COLO668 (cell line): Measurements from ENCODE around the gene METTL9.
"Not testable (repeated sequence)": the region's sequence is repeated elsewhere in the genome, so short reads cannot be mapped to it uniquely, and the experiment has no call there.

Experiments used
- DNase-seq: peaks from one replicate; lab custom pipeline; 2025; ENCODE audit not compliant: unreplicated experiment; lab: John Stamatoyannopoulos, UW

Gene METTL9

DNA sequence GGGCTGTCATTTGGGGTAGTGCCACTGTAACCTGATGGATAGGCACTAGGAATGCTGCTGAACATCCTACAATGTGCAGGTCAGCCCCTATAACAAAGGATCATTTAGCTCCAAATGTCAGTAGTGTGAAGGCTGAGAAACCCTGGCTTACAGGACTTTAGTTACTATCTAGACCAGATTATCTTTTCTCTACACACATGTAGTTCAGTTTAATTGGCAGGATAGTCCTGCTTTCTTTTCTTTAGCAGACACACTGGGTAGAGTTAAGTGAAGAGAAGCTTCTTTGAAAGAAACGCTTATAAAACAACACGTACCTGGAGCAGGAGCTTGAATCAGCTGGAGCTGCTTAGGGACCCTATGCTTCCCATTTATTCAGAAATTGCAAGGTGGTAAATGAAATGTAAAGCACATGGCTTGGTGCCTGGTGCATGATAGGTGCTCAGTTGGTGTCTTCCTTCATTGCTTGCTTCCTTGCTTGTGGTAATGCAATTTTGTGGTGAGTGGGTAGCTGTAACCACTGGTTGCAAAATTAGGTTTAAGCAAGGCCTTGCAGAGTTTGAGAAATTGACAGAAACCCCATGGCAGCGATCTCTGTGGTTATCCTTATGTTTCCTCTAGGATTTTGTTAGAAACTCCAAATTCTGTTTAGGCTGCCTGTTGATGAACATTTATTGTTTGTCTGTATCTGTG is 9.4 kb downstream of the METTL9 start:
- no peak for DNase-seq

DNA sequence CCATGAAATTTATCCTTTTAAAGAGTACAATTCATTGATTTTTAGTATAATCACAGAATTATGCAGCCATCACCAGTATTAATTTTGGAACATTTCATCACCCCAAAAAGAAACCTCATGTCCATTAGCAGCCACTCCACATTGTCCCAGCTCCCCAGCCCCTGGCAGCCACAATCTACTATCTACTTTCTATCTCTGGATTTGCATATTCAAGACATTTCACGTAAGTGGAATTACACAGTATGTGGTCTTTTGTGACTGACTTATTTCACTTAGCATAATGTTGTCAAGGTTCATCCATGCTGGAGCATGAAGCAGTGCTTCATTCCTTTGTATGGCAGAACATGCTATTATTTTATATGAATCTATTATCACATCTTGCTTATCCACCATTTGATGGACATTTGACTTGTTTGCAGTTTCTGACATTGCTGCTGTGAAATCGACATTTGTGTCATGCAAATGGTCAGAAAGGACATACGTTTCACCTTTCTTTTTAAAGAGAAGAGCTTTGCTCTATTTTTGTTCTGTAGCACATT is 10.7 kb downstream of the METTL9 start:
- no peak for DNase-seq

DNA sequence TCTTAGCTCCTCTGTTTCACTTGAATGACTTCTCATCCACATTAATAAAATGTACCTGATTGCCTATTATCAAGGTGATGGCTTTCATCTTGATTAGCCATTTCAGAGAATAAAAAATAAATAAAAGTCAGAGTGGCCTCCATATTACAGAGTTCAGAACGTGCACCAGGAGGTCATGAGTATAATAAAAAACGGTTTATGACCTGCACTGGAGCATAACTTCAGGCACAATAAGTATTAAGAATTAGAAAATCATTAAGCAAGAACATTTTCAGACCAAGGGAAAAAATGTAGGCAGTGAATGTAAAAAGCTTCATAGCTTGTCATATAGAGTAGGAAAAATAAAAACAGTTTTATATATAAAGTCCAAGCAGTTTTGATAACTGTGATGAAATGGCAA is 11.4 kb downstream of the METTL9 start:
- no peak for DNase-seq

DNA sequence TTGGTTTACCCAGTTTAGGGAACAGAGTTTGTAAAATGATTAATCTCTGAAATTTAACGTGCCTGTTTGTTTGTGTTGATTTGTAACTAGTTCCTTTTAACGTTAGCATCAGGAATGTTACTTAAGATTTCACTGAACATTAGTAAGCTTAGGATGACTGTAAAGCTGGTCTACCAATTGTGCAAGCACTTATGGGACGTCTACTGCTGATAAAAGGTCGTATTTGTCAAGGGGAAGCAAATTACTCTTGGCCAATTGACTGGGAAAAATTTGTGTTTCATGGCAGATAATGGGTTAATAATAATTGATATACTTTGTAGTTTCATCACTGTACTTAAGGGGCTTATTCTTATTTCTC is 11.8 kb downstream of the METTL9 start:
- DNase-seq: no peak

DNA sequence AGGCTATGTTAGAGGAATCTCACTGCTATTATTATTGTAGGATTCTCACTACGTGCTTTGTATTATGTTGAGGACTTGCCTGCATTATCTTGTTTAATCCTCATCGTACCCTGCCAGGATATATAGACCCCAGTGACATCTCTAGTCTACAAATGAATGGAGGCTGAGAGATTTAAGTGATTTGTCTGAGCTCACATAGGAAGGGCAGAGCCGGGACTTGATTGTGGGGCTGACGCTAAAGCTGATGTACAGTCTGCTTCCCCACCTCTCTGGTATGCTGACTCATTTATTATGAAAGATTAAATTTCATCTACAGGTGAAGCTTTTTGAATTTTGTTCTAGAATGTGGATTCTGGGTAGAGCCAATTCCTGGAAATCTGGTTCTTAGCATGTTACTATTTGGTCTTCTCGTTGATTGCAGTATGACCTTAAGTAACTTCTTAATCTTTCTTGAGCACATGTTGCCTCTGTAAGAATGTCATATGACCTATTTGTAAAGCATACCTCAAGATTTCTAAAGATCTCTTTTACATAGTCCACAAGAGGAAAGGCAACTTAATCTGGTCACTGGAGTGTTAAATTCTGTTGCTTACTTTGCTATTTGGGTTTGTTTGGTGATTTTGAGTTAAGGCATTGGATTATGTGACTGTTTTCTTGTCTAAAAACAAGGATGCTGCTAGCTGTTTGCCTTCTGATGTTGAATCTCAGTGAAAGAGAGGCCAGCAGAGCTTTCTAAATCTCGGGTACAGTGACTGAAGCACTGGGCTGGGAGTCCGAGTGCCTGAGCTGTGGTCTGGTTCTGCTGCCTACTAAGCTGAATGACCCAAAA is 12.4 kb downstream of the METTL9 start:
- no peak for DNase-seq

DNA sequence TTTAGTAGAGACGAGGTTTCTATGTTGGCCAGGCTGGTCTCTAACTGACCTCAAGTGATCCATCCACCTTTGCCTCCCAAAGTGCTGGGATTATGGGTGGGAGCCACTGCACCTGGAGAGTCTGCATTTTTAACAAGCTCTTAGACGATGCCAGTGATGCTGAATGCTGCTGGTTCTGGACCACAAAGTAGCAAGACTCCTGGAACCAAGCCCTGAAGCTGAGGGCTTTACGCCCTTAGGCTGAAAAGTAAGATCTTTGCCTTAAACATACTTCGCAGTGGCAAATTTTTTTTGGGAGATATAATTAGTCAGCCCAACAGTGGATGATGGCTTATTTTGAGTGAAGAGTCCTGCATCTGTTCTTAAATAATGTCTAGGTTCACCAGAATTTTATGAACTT is 14.0 kb downstream of the METTL9 start:
- no peak for DNase-seq

DNA sequence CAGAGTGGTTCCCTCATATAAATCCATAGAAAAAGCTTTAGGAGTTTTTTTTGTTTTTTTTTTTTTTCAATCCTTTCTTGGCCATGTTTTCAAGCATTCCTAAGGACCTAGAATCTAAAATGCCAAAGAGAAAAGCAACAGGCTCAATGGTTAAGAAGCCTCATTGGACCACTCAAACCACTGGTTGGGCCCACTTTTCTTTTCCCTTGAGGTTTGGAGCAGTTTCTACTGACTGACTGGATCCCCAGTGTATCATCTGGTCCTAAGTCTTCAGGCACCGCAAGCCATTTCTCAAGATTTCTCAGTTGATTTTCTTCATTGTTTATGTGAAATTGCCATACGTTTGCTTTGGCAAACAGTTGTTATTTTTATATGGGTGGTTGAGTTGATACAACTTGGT is 14.4 kb downstream of the METTL9 start:
- DNase-seq: no peak

DNA sequence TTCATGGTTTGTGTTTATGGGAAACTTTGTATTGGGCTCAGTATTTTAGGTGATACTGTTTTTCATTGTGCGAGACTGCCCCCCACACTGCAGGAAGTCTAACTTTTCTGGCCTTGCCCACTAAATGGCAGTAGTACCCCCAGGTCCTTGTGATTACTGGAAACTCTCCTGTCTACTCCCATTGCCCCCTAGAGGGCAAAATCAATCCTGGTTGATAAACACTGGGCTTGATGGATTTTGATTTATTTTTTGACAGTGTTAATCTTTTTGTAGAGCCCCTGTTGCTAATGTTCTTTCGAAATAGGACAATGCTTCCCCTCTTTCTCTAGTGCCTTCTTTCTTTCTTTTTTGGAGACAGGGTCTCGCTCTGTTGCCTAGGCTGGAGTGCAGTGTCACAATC is 15.5 kb downstream of the METTL9 start:
- DNase-seq: no peak

DNA sequence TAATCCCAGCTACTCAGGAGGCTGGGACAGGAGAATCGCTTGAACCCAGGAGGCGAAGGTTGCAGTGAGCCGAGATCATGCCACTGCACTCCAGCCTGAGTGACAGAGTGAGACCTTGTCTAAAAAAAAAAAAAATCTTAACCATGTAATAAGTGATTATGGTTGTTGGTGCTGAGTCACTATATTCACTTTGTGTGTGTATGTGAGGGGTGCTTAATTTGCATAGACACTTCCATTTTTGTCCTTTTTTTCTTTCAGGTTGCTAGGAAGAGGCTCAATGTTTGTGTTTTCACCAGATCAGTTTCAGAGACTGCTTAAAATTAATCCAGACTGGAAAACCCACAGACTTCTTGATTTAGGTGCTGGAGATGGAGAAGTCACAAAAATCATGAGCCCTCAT is 18.2 kb downstream of the METTL9 start:
- no peak for DNase-seq

DNA sequence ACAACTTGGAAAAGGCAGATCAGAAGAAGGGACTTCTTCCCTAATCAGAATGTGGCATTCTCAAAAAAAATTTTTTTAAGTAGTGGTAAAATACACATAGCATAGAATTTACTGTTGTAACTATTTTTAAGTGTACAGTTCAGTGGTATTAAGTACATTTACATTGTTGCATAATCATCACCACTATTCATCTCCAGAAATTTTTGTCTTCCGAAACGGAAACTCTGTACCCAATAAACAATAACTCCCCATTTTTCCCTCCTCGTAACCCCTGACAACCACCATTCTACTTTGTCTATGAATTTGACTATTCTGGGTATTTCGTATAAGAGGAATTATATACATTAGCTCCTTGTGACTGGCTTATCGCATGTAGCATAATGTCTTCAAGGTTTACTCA is 18.9 kb downstream of the METTL9 start:
- DNase-seq: no peak

DNA sequence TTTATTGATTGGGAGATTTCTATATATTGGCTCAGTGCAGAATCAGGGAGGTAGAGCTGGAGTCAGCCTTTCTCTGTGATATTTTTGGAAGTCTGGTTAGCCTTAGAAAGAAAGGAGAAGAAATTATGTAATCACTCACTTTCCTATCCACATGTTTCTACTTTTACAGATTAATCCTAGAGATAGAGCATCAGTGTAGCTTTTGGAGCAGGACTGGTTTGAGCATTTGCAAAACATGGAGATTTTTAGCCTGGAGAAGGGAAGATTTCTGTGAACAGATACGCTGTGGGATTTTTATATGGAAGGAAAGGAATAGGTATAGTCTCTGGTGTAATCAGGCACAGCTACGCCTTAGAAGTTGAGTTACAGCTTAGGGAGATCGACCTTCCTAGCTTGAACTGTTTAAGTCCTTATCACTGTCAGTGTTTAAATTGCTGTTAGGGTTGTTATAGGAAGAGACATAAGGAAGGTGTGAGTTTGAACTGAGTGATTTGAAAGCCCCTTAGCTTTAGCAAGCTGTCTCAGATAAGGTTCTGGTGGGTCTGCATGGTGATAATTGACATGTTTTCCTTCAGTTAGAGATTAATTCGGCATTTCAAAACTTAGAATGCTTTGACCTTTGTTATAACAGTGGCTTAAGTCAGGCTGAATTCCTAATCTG is 20.5 kb downstream of the METTL9 start:
- no peak for DNase-seq

DNA sequence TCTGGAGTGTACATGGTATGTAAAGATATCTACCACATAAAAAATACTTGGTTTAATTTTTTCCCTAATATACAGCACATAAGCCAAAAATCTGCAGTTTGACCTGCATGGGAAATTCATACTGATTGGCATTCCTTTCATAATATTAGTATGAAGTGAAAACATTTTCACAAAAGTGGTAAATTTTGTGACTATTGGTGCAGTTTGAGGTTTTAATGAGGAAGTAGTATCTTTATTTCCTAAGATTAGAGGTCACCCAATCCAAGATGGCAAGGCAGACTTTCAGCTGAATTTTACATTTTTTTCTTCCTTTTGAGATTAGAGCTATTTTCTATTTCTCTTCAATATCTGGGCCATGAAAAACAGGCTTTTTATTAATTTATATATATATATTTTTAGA is 21.2 kb downstream of the METTL9 start:
- no peak for DNase-seq

DNA sequence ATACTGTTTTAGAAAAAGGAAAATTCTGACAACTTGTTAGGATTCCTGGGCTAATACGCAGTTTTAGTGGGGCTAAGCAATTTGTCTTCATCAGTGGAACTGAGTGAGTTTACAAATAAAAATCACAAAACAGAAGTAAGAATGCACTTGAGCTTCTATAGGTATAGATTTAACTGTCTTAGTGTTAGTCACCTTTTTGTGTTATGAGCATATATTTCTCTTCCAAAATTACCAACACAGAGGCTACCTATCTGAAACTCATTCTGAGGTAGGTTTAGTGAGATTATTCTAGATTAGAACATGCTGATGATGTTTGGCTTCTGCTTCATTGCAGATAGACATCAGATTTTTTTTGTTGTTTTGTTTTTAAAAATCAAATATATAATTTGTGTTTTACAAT is 23.2 kb downstream of the METTL9 start:
- DNase-seq: no peak

DNA sequence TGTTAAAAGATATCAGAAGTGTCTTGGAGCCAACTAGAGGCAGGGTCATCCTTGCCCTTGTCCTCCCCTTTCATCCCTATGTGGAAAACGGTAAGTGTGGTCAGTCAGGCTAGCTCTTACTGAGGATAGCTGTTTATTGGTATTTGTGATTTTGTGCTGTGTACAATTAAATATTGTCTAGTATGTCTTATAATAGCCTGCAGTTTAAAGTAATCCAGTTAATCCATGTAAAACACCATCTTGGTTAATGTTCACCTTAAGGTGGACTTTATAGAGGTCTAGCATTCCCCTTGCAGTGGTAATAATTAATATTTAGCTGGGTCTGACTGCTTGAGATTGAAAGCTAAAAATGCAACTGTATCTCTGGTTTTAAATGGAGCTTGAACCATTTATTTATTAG is 25.6 kb downstream of the METTL9 start:
- no peak for DNase-seq

DNA sequence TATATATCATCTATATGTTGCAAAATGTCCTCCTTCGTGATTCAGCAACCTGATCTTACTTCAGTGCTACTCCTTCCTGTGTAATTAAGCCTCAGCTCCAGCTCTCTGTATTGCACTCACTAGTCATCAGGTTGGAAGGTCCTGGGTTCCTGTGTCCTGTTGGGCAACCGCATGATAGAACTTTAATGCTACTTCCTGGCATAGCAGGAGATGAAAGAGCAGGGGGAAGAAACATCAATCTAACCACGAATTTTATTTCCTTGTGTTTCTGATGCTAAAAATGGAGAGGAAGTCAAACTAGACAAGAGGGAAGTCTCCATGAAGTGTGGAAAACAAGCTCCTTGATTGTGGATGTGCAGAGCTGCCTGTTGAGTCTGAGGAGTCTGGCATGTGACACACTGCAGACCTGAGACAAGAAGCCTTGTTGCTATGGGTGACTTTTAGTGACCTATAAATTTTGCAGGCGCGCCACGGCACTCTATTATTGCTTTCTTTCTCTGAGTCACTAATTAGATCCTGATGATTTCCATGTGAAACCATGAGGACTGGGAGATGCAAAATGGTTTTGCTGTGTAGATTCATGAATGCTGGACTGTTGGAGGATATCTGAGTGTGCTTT is 27.4 kb downstream of the METTL9 start:
- DNase-seq: no peak

DNA sequence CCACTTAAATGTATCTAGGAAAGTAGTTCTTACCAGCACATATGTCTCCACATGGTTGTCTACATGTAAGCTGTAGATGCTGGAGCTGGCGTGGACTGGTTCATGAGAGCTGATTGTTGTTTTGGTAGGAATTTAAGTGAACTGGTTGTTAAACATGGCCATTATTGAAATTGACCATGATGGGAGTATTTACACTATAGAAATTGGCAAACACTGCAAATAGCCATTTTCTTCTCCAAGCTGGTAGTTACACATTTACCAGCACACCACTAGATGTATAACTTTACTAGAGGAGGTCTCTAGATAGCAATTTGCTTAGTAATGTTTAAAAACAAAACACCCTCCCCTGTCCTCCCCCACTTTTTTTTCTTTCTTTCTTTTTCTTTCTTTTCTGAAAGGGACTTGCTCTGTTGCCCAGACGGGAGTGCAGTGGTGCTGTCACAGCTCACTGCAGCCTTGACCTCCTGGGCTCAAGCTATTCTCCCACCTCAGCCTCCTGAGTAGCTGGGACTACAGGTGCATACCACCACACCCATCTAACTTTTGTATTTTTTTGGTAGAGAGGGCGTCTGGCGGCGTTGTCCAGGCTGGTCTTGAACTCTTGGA is 28.8 kb downstream of the METTL9 start:
- DNase-seq: no peak

DNA sequence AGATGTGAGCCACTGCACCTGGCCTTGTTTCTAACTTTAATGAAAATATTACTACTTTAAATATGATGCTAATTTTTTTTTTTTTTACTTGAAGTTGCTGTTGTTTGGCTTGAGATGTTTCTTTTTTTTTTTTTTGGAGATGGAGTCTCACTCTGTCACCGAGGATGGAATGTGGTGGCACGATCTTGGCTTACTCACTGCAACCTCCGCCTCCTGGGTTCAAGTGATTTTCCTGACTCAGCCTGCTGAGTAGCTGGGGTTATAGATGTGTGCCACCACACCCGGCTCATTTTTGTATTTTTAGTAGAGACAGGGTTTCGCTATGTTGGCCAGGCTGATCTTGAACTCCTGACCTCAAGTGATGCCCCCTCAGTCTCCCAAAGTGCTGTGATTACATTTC is 29.4 kb downstream of the METTL9 start:
- no peak for DNase-seq

DNA sequence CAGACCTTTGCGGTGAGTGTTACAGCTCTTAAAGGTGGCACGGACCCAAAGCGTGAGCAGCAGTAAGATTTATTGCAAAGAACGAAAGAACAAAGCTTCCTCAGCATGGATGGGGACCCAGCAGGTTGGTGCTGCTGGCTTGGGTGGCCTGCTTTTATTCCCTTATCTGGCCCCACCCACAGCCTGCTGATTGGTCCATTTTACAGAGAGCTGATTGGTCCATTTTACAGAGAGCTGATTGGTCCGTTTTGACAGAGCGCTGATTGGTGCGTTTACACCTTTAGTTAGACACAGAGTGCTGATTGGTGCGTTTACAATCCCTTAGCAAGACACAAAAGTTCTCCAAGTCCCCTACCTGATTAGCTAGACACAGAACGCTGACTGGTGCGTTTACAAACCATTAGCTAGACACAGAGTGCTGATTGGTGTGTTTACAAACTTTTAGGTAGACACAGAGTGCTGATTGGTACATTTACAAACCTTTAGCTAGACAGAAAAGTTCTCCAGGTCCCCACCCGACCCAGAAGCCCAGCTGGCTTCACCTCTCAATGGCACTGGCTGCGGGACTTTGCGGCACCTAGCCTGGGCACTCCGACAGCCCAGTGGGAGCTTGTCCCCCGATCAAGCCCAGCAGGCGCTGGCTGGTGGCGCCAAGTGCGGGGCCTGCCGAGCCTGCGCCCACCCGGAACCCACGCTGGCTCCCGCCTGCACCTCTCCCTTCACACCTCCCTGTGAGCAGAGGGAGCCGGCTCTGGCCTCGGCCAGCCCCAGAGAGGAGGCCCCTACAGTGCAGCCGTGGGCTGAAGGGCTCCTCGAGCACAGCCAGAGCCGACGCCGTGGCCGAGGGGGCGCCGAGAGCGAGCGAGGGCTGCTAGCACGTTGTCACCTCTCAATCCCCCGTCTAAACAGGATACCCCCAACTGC is 30.5 kb downstream of the METTL9 start:
- not testable (repeated sequence) for DNase-seq

DNA sequence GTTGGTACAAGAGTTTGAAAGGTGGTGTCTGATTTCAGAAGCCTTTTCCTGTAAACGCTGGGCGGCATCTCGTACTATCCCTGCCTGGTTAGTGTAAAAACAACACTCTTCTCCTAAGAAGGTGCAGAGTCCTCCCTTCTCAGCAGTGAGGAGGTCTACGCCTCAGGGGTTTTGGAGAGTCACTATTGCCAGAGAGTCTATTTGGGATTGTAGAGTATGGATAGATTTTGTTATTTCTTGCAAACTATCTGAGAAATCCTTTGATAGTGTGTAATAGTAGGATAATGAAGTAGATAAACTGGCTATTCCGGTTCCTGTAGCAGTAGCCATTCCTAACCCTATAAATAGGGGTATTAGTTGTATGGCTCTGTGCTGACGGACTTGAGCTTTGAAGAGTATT is 31.5 kb downstream of the METTL9 start:
- not testable (repeated sequence) for DNase-seq

DNA sequence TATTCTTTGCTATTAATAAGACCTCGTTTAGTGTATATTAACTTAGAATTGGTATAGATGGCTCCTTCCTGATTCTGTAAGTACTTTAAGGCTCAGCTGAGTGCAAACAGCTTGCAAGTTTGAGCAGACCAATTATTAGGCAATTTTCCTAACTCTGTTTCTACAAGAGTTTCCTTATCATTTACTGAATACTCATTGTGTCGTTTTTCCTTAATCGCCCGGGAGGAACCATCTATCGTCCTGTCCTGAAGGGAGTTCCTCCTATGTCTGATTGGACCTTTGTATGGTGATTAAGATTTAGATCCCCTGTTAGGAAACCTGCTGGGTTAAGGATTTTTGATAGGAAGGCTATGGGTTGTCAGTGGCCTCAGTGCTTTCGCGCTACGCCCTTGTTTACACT is 32.0 kb downstream of the METTL9 start:
- DNase-seq: not testable (repeated sequence)
